AG04450 (cell line): ENCODE results near the gene RAC3. TPM values are rescaled to one million over a fixed set of nuclear protein-coding genes. Genes with fewer than 3 reads are reported as not detected.
A peak's percentile ranks its signal among the peaks of the same experiment; 100 is the strongest.

Experiments used
- CTCF ChIA-PET: fragments of 300-600, 350-600 bp; formaldehyde crosslinking; extraction: SDS; loops from one replicate; lab custom pipeline; 2022; ENCODE audit warnings: antibody characterized with exemption, inconsistent platforms; lab: Charles Lee
- POLR2A ChIA-PET: fragments of 350-600 bp; formaldehyde crosslinking; extraction: SDS; loops from one replicate; lab custom pipeline; 2021; ENCODE audit warnings: antibody characterized with exemption, inconsistent platforms; lab: Yijun Ruan, JAX
- DNase-seq: peaks from one replicate; pipeline ENCODE4 v3.0.0-alpha.2; 2011; ENCODE audit warnings: low read depth, low spot score
- H3K27ac ChIP-seq: one replicate; pipeline ENCODE4 v1.5.1; 2012; ENCODE audit warnings: low read depth, low read length, control low read depth
- H3K27me3 ChIP-seq: one replicate; pipeline ENCODE4 v1.6.0; 2012; ENCODE audit warnings: low read length; ENCODE audit not compliant: control insufficient read depth, insufficient read depth
- H3K4me3 ChIP-seq: 2 replicates; pipeline ENCODE4 v1.5.1; 2011; ENCODE audit warnings: mild to moderate bottlenecking, low read depth, low read length, control low read depth
- H3K9me3 ChIP-seq: 2 replicates; pipeline ENCODE4 v1.5.1; 2012; ENCODE audit warnings: low read length; ENCODE audit not compliant: control insufficient read depth, insufficient read depth
- CTCF ChIP-seq: IDR thresholded peaks from 2 replicates; pipeline ENCODE4 v1.5.1; 2011; ENCODE audit warnings: low read depth, low read length, control low read depth, inconsistent platforms
- polyA minus RNA-seq: library from RNA; depleted of rRNA, polyadenylated mRNA; stranded (reverse); fragments of >200 nt; gene quantifications from 2 replicates; pipeline ENCODE4 v1.2.3, GENCODE V29; 2011; rRNA and poly(A)+ RNA removed
- polyA plus RNA-seq: library from polyadenylated mRNA; depleted of rRNA; stranded (reverse); fragments of >200 nt; gene quantifications from 2 replicates; pipeline ENCODE4 v1.2.3, GENCODE V29; 2011; rRNA removed

RAC3 gene
- polyA plus RNA-seq (12.9 and 18.7 TPM in 2 replicates), polyA minus RNA-seq (8.5 and 16.2 TPM in 2 replicates)

GRCh38 chr17:82031303-82031884 lies at the start of gene RAC3:
Gene RAC3, plus strand, starts transcription at chr17:82031678. Its CDS starts 84 bp downstream, at chr17:82031762.
- Histone ChIP-seq H3K4me3 (peak within 1 kb of the TSS; percentile 57), H3K27ac (peak within 1 kb of the TSS; percentile 52), H3K27me3 (no peaks in the 10 kb centered on the region), H3K9me3 (no peaks in the 10 kb centered on the region; the same call in 1 of the 2 replicates)
- no peak for DNase-seq
- POLR2A ChIA-PET, result interaction anchor here (1.1 kb wide), 1 partner anchor 50 kb away, joined by 3 read pairs; no protein-coding TSS in a partner anchor
- TF ChIP-seq CTCF, result no peak
- CTCF ChIA-PET, result interaction anchor here (1.5 to 1.9 kb wide), 2 partner anchors 12 to 124 kb away, joined by 4 to 21 read pairs; no protein-coding TSS in a partner anchor

GRCh38 chr17:81983011-81983638 lies 48.4 kb upstream of the RAC3 start:
- CTCF ChIA-PET, result no interaction called here
- POLR2A ChIA-PET, result no interaction called here
- Histone ChIP-seq H3K4me3 (no peak overlapping the region), H3K27ac (no peak overlapping the region), H3K9me3 (no peaks in the 10 kb centered on the region; the same call in 1 of the 2 replicates), H3K27me3 (no peaks in the 10 kb centered on the region)
- no peak for TF ChIP-seq CTCF
- no peak for DNase-seq

GRCh38 chr17:81983639-81984373 lies 47.7 kb upstream of the RAC3 start:
- Histone ChIP-seq H3K27ac (no peak overlapping the region), H3K9me3 (no peaks in the 10 kb centered on the region; the same call in 1 of the 2 replicates), H3K4me3 (no peak overlapping the region), H3K27me3 (no peaks in the 10 kb centered on the region)
- ChIA-PET CTCF (no interaction called here), POLR2A (interaction anchor here (0.8 kb wide), 1 partner anchor 20 kb away, joined by 4 read pairs; no protein-coding TSS in a partner anchor)
- TF ChIP-seq CTCF, result no peak
- no peak for DNase-seq

GRCh38 chr17:81984773-81985410 lies 46.6 kb upstream of the RAC3 start:
- Histone ChIP-seq H3K9me3 (peaks cover 5% of the 10 kb centered on the region; the same call in 1 of the 2 replicates), H3K27me3 (no peaks in the 10 kb centered on the region), H3K4me3 (no peak overlapping the region), H3K27ac (no peak overlapping the region)
- no peak for DNase-seq
- no peak for TF ChIP-seq CTCF
- CTCF ChIA-PET, result no interaction called here
- POLR2A ChIA-PET, result no interaction called here
